ENCODE measurements around the gene FUZ. TPM values are rescaled to one million over a fixed set of nuclear protein-coding genes. Genes with fewer than 3 reads are reported as not detected.
A peak's percentile ranks its signal among the peaks of the same experiment; 100 is the strongest.
"Not testable (repeated sequence)": the region's sequence is repeated elsewhere in the genome, so short reads cannot be mapped to it uniquely, and the experiment has no call there.

The FUZ gene
- total RNA-seq, 1 experiment from 2014 or later, result 10.9 TPM

DNA sequence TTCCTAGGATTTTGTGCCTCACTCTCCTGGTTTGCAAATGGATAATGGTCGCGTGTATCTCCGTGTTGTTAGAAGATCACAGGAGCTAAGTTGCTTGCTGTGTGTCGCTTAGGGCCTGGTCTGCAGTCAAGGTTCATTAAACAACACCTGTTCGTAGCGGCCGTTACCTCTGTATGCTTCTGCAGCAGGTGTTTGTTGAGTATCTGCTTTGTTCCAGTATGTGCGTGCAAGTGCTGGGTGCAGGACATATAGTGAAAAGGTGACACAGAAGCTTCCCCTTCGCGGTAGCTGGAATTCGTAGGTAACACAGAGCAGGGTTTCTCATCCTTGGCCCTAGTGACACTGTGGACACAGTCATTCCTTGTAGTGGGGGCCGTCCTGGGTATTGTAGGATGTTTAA is 10.4 kb upstream of the FUZ start:
- H3K9me3 ChIP-seq (ENCODE audit: low read length), result no peaks in the 10 kb centered on the region
- no peak overlapping the region for H3K4me3 ChIP-seq (ENCODE audit: low read length)
- ATAC-seq (no peak), DNase-seq (no peak)
- peaks cover 3% of the 10 kb centered on the region; the same call in 1 of the 2 replicates for H3K36me3 ChIP-seq (ENCODE audit: low read depth, low read length)
- H3K9me2 ChIP-seq (replicated peaks; ENCODE audit: low read length), result no peaks in the 10 kb centered on the region
- intact Hi-C loops (cut with micrococcal nuclease), result no loop called here
- H3K4me2 ChIP-seq (ENCODE audit: low read length), result no peak overlapping the region
- ChIA-PET CTCF (no interaction called here), POLR2A (ENCODE audit: unreplicated experiment) (no interaction called here)
- no peaks in the 10 kb centered on the region for H3K27me3 ChIP-seq (ENCODE audit: low read length)
- no peak overlapping the region for H2AFZ ChIP-seq (ENCODE audit: low read length)
- no peaks in the 10 kb centered on the region for H3F3A ChIP-seq (ENCODE audit: low read length, unreplicated experiment)
- no peaks in the 10 kb centered on the region for H4K20me1 ChIP-seq (ENCODE audit: low read length)
- no peak overlapping the region for H3K27ac ChIP-seq (ENCODE audit: low read length)
- no peak overlapping the region for H3K9ac ChIP-seq (ENCODE audit: low read length)
- BruUV-seq (replicated peaks), result no TSS peak
- TF ChIP-seq, protein P1, sequence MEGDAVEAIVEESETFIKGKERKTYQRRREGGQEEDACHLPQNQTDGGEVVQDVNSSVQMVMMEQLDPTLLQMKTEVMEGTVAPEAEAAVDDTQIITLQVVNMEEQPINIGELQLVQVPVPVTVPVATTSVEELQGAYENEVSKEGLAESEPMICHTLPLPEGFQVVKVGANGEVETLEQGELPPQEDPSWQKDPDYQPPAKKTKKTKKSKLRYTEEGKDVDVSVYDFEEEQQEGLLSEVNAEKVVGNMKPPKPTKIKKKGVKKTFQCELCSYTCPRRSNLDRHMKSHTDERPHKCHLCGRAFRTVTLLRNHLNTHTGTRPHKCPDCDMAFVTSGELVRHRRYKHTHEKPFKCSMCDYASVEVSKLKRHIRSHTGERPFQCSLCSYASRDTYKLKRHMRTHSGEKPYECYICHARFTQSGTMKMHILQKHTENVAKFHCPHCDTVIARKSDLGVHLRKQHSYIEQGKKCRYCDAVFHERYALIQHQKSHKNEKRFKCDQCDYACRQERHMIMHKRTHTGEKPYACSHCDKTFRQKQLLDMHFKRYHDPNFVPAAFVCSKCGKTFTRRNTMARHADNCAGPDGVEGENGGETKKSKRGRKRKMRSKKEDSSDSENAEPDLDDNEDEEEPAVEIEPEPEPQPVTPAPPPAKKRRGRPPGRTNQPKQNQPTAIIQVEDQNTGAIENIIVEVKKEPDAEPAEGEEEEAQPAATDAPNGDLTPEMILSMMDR (conservative IDR thresholded peaks at IDR 0.05; ENCODE audit: low read depth, low read length), result no peak
- no peak for TF ChIP-seq EZH2phosphoT487 (IDR thresholded peaks at IDR 0.05; ENCODE audit: borderline replicate concordance, low read length)
- no peak for TF ChIP-seq EZH2 (IDR thresholded peaks at IDR 0.05; ENCODE audit: low read length, unreplicated experiment)
- H3K4me1 ChIP-seq (ENCODE audit: insufficient read depth, low read length), result peaks cover 5% of the 10 kb centered on the region
- peaks cover 41% of the 10 kb centered on the region for H3K79me2 ChIP-seq (ENCODE audit: low read length)

DNA sequence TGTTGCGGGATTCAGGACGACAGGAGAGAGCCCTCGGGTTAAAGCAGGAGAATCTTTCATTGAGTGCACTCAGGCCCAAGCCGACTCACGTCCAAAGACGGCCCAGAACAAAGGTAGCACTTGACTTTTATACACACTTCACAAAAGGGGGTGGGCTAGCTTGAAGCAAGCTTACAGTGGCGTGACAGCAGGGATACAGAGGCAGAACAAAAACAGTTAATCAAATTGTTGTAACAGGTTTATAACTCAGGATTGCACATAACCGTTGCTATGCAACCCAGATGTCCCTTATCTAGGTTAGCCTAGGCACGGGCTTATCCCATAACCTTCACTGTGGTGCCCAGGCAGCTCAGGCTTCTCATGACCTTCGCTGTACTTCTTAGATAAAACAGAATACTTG is 7.0 kb upstream of the FUZ start:
- Histone ChIP-seq H3K27ac (ENCODE audit: low read length) (no peak overlapping the region), H3K79me2 (ENCODE audit: low read length) (peaks cover 41% of the 10 kb centered on the region), H3K9ac (ENCODE audit: low read length) (no peak overlapping the region), H3K9me2 (replicated peaks; ENCODE audit: low read length) (no peaks in the 10 kb centered on the region), H3F3A (ENCODE audit: low read length, unreplicated experiment) (no peaks in the 10 kb centered on the region), H3K27me3 (ENCODE audit: low read length) (no peaks in the 10 kb centered on the region), H3K4me2 (ENCODE audit: low read length) (no peak overlapping the region), H3K4me1 (ENCODE audit: insufficient read depth, low read length) (peaks cover 10% of the 10 kb centered on the region), H4K20me1 (ENCODE audit: low read length) (no peaks in the 10 kb centered on the region), H3K36me3 (ENCODE audit: low read depth, low read length) (peaks cover 3% of the 10 kb centered on the region; the same call in 1 of the 2 replicates), H3K9me3 (ENCODE audit: low read length) (no peaks in the 10 kb centered on the region), H3K4me3 (ENCODE audit: low read length) (no peak overlapping the region), H2AFZ (ENCODE audit: low read length) (no peak overlapping the region)
- TF ChIP-seq EZH2phosphoT487 (IDR thresholded peaks at IDR 0.05; ENCODE audit: borderline replicate concordance, low read length), result no peak
- TF ChIP-seq, protein P1 (conservative IDR thresholded peaks at IDR 0.05; ENCODE audit: low read depth, low read length), result no peak
- no peak for TF ChIP-seq EZH2 (IDR thresholded peaks at IDR 0.05; ENCODE audit: low read length, unreplicated experiment)
- intact Hi-C loops (cut with micrococcal nuclease), result no loop called here
- no TSS peak for BruUV-seq (replicated peaks)
- DNase-seq (no peak), ATAC-seq (no peak)
- POLR2A ChIA-PET (ENCODE audit: unreplicated experiment), result no interaction called here
- CTCF ChIA-PET, result no interaction called here

DNA sequence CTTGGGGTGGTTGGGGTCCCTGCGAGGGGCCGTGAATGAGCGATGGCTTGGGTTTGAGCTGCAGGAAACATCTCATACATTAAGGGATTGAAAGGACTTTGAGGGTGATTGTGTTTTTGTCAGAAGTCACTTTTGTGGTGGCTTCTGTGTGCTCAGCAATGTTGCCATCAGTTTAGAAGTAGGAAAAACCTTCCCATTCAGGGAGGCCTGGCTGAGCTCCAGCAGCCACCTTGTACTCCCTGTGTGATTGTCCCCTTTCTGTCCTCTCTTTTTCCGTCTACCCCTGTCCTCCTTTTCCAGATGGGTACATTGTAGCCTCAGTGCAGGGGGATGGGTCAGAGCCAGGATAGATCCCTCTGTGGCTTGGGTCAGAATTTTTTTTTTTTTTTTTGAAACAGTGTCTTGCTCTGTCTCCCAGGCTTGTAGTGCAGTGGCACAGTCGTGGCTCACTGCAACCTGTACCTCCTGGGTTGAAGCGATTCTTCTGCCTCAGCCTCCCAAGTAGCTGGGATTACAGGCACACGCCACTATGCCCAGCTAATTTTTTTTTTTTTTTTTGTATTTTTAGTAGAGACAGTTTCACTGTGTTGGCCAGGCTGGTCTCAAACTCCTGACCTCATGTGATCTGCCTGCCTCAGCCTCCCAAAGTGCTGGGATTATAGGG is 6.5 kb upstream of the FUZ start:
- CTCF ChIA-PET, result interaction anchor here (0.6 to 1.0 kb wide), 2 partner anchors 10 to 34 kb away, joined by 3 to 7 read pairs; no protein-coding TSS in a partner anchor
- intact Hi-C loops (cut with micrococcal nuclease), result loop anchor here (5.0 kb wide), 2 partner anchors 48 to 67 kb away; partner anchors contain the start of gene PNKP
- POLR2A ChIA-PET (ENCODE audit: unreplicated experiment); H3K36me3 ChIP-seq (ENCODE audit: low read depth, low read length); BruUV-seq (replicated peaks); ATAC-seq; H3F3A ChIP-seq (ENCODE audit: low read length, unreplicated experiment); H4K20me1 ChIP-seq (ENCODE audit: low read length); H3K9me2 ChIP-seq (replicated peaks; ENCODE audit: low read length); DNase-seq; H3K27ac ChIP-seq (ENCODE audit: low read length); H3K9me3 ChIP-seq (ENCODE audit: low read length); H3K27me3 ChIP-seq (ENCODE audit: low read length); H3K4me1 ChIP-seq (ENCODE audit: insufficient read depth, low read length): not testable (repeated sequence)
- H2AFZ ChIP-seq (ENCODE audit: low read length), result peak overlapping the region; percentile 95; the same call in 1 of the 2 replicates
- peak overlapping the region; percentile 82 for H3K9ac ChIP-seq (ENCODE audit: low read length)
- peak overlapping the region; percentile 86 for H3K4me2 ChIP-seq (ENCODE audit: low read length)
- peak overlapping the region; percentile 79 for H3K4me3 ChIP-seq (ENCODE audit: low read length)
- H3K79me2 ChIP-seq (ENCODE audit: low read length), result peaks cover 36% of the 10 kb centered on the region

Measured in PC-3 (cell line).